ENCODE results near the gene MED14.
A peak's percentile ranks its signal among the peaks of the same experiment; 100 is the strongest.
"Not testable (repeated sequence)": the region's sequence is repeated elsewhere in the genome, so short reads cannot be mapped to it uniquely, and the experiment has no call there.

Gene MED14

DNA sequence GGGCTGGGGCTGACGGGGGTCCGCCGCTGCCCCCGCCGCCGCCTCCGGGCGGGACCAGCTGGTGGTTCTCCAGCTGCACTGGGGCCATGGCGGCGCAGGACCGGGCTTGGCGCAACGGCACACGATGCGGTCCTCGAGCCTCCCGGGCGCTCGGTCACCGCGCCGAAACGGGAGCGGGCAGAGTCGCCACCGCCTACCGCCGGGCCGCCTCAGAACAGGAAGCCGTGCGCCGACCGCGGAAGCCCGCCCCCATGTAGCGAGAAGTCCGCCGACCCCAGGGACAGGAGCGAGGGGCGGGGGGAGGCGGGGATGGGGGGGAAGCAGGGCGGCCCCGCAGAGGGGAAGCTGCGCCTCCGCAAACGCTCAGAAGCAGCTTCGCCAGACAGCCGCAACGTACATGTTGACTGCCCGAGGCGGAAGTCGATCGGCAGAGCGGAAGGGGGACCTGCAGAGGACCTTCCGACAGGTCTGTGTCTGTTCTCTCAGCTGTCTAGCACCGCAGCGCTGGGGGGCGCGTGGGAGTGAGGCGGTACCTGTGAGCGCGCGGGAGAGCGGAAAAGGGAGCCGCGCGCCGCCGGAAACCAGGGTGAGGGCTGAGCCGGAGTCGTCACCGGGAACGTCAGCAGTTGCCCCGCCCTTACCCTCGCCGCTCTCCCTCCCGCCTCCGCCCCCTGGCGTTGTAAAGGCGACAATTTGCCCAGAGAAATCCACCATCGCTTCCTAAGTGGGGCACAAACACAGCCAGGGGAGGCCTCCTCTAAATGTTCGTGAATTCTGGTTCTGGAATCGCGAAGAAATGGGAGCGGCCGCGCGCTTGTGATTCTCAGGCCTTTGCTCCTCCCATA lies at the start of gene MED14:
Gene MED14 (minus strand): TSS at position 218 of the 845 bp plus-strand sequence. CDS start 130 bp downstream, at position 88.
- DNase-seq (ENCODE audit: low read depth), result peak; percentile 67

DNA sequence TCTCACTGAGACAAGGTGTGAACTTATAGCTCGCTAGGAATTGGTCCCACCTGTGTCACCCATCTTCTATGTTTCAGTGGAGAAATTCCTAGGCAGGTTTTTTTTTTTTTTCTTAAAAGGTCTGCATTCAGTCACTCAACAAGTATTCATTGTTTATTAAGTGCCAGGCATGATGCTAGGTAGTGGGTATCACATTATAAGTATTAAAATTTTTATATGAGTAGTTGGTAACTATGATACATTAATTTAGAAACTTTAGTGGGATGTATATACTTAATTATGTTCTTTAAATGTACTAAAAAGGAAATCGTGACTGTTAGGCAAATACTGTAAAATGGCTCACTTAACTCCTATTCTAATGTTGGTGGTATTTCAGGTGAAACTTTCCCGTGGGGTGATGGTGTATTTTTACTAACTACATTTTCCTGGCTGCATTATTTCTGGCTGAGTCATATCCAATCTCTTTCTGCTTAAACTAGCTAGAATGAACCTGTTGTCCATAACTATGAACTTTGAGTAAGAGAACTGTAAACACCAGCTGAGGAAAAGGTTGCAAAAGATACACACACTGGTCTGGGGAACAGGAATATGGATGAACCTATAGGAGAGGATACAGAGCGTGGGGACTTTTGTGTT lies 49.3 kb upstream of the MED14 start:
- DNase-seq (ENCODE audit: low read depth), result no peak

DNA sequence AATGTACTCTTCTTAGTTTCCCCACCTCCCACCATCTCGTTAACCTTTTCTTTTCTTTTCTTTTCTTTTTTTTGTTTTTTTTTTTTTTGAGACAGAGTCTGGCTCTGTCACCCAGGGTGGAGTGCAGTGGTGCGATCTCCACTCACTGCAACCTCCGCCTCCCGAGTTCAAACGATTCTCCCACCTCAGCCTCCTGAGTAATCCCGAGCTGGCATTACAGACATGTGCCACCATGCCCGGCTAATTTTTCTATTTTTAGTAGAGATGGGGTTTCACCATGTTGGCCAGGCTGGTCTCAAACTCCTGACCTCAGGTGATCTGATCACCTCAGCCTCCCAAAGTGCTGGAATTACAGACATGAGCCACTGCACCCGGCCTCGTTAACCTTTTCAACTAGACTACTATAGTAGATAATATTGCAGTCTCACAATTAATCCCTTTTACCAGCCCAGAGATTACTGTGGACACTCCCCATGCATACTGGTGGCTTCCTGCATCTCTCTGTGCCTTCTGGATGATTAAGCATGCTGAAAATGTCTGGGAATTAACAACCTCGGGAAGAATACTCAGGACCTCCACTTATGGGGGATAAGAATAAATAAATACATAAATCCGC lies 47.4 kb upstream of the MED14 start:
- not testable (repeated sequence) for DNase-seq (ENCODE audit: low read depth)

DNA sequence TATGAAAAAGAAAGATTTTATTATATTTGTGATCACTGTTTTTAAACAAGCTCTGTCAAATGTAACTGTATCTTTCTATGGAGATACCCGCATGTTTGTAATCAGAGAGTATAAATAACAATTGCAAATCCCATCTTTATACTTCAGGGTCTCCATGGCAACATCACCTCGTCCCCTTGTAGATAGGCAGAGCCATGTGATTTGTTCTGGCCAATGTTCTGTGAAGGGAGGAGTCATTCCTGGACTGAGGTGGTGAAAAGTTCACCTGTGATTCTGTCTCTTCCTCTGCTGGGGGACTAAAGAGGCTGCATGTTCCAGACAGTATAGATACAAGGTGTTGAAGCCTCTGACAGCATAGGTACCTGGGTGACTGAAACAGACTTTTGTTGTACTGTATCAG lies 45.6 kb upstream of the MED14 start:
- DNase-seq (ENCODE audit: low read depth), result no peak

DNA sequence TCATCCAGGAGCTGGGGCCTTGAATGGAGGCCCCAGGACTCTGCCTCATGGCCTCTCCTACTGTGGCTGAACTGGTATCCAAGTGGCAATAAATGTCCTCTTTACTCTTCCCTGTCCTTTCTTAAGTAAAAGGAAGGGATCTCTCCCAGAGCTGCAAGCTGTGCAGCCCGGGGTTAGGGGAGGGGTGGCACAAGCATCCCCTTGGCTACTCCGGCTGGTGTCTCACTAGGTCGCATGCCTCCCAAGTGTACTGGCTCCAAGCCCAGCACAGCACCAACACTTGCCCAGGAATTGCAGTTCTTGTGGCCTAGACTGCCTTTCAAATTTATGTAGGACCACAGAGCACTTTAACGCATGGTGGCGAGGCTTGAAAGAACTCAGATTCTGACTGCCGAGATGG lies 44.7 kb upstream of the MED14 start:
- DNase-seq (ENCODE audit: low read depth), result no peak

DNA sequence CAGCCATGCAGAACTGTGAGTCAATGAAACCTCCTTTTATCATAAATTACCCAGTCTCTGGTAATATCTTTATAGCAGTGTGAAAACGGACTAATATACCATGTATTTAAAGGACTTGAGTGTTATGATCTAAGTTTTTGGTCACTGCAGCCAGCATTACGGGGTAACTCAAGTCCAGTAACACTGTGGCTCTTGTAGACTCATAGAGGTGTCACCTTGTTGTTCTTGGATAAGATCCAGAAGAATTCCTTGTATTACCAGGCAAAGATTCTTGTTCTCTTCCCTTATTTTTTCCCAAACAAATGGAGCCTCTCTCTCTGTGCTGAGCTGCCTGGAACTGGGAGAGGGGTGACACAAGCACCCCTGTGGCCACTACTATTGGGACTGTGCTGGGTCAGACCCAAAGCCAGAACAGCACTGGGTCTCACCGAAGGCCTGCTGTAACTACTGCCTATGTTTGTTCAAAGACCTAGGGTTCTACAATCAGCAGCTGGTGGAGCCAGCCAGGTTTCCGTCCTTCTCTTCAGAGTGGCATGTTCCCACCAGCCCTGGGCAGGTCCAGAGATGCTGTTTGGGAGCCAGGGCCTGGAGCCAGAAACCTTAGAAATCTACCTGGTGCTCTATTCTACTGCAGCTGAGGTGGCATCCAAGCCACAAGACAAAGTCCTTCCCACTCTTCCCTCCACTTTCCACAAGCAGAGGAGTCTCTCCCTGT lies 43.7 kb upstream of the MED14 start:
- no peak for DNase-seq (ENCODE audit: low read depth)

DNA sequence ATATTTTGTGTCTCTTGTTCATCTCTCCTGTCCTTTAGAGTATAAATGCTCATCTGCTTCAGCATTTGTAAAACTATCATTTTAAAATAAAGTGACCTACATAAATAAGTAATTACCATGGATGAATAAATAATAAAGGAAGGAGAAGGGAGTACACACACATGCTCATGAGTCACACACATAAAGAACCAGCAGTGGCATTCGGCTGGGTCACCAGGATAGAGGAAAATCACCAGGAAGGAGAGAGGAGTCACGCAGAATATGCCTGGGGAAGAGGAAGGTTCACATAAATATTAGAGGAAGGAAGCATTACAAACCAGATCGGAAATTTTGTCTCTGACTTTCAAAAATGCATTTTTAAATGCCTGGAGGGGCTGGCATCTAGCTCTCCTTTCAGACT lies 38.5 kb upstream of the MED14 start:
- no peak for DNase-seq (ENCODE audit: low read depth)

DNA sequence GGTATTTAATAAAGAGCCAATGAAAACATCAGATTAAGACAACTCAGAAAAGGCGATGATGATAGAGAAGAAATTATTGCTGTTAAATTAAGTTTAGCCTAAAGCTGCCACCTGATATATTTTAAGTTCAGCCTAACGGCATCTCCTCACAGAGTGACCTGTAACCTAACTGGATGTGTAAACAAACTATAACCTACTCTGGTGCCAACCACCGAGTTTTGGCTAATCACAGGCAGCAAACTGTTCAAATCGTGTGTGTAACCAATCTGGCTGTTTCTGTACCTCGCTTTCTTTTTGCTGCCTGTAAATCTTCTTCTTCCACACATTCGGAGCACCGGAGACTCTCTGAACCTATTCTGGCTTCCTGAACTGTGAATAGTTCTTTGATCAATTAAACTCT lies 37.8 kb upstream of the MED14 start:
- no peak for DNase-seq (ENCODE audit: low read depth)

DNA sequence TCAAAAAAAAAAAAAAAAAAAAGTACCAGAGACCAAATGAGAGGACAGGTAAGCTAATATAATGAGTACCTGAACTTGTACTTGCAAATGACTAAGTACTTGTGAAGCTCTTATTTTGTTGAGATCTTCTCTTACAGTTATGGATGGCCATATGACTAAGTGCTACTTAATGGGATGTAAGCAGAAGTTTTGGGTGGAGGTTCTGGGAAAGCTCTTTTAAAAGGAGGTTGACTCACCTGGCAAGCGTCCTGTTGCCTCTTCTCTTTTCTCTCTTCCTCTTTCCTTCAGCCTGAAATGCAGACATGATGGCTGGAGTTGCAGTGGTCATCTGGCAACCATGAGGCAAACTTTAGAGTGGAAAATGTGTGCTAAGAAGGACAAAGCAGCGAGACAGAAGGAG lies 36.9 kb upstream of the MED14 start:
- no peak for DNase-seq (ENCODE audit: low read depth)

DNA sequence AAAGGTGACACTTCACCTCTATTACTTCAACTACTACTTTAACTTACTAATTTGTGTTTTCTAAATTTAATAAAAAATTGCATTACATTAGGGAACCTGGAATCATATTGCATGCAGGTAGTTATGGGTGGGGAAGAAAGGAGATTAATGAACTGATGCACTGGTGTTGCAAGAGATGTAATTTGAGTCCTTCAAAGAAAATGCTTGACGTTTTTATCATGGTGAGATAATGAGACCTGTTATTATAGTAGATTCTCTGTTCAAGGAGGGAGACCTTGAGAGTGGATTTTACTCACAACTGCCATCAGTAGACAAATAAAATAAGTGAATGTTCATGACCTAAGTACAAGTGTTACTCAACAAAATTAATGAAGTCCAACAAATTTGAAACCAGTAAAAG lies 26.4 kb upstream of the MED14 start:
- DNase-seq (ENCODE audit: low read depth), result no peak

DNA sequence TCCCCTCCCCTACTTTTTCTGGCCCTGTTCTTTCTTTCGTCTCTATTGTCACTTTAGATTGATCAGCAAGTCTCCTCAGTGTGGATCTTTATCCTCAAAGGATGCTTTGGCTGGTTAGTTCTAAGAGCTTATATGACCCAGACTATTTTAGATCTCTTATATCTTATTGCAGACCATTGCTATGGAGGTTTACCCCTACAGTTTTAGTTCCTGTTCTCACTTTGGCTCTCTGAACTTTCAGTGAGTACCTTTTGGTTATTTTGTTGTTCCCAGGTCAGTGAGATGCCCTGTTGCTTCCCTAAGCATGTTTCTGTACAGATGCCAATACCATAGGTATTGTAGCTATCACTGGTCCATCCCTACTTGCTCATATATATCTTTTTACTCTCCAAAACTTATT lies 24.0 kb upstream of the MED14 start:
- DNase-seq (ENCODE audit: low read depth), result no peak

DNA sequence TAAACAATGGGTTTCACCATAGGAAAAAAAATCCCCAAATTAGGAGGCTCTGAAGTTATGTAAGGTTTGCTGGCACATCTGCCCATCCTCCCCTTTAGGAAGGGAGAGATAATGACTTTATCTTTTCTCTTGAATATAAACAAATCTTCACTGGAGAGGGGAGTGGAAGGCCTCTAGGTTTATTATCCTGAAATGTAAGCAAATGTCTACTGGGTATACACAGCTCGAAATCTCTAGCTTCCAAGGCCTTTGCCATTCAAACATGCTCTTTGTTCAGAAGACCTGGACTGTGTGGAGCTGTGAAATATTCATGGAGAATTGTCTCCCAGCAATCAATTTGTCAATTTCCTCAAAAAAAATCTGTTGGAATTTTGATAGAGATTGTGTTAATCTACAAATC lies 21.7 kb upstream of the MED14 start:
- DNase-seq (ENCODE audit: low read depth), result no peak

DNA sequence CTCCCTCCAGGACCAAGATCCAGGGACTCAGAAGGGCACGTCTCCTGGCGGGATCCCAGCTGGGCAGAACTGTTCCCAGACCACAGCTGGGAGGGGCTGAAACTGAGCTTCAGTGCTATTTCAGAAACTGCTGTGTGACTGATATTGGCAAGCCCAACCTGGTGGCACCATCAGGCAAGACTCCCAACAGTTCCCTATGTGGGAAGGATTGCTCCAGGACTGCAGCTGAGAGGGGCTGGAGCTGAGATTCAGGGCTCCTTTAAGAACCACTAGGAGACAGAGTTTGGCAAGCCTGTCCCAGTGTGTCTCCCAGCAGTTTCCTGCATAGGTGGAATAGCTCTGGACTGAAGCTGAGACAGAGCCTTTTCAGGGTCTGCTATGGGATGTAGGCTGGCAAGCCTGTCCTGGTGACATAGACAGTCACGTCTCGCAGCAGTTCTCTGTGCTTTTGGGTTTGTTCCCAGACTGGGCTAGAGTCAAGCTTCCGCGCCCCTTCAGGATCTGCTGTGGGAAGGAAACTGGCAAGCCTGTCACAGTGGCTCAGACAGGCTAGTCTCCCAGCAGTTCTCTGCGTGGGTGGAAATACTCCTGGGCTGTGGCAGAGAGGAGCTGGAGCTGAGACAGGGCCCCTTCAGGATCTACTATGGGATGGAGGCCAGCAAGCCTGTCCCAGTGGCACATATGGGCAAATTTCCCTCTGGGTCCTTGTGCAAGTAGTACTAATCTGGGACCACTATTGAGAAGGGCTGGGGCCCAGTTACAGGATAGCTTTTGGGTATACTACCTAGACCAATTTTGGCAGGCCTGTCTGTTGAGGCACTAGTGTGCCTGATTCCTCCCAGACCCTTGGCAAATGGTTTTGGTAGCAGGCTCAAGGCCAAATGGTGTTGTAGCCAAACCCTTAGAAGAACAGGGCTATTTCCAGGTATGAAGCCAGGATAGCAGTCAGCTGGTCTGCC lies 20.2 kb upstream of the MED14 start:
- DNase-seq (ENCODE audit: low read depth), result no peak

DNA sequence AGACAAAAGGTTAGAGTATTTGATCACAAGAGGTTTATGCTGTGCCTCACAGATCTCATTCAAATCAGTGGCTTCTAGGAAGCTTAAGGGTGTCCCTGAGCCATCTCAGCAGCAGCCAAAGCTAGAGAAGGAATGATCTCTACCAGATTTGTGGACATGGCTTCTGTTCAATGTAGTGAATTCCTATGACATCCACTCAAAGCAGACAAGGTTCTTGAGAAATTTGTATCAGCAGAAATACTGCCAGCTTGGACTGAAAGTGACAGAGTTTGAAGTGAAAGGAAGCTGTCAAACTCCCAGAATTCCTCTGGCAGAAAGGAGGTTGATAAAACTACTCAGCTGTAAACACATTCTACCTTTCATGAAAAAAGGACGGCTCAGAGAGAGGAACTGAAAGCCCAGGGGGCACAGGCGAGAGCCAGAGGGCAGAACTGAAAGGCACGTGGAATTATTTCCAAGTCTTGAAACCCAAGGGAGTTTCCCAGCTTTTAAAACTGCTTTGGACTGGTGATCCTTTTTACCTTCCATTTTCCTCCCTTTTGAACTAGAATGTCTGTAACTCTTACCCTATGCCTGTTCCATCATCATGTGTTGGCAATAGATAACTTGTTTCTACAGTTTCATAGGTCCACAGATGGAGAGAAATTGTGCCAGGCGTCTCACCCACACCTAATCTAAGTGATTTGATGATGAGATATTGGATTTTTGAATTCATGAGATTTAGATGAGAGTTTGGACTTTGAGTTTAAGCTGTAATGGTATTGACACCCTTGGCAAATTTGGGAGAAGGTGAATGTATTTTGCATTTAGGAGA lies 14.5 kb upstream of the MED14 start:
- no peak for DNase-seq (ENCODE audit: low read depth)

DNA sequence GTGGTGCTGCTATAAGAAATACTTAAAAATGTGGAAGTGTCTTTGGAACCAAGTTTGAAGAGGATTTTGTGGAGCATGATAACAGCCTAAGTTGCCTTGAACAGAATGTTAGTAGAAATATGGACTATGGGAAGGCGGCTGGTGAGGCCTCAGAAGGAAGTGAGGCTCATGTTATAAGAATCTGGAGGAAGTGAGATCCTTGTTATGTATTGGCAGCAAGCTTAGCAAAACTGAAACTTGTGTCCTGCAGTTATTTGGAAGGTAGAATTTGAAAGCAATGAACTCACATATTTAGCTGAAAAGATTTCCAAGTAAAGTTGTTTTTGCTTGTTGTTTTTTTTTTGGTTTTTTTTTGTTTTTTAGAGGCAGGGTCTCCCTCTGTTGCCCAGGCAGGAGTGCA lies 13.6 kb upstream of the MED14 start:
- no peak for DNase-seq (ENCODE audit: low read depth)

DNA sequence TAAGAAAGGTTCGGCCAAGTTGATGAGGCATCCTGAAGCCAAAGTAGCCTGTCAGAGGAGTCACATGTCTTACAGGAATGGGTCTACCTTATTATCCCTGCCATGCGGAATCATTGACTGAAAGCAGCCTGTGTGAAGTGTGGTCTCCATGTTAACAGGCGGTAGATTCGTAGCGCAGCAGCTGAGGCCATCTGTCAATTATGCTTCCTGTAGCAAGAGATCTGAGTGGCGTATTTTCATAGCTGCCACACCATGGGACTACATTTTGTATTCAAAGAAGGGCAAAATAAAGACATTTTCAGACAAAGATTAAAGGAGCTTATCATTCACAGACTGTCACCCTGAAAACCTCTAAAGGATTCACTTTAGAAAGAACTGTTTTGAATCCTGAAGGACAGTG lies 11.2 kb upstream of the MED14 start:
- no peak for DNase-seq (ENCODE audit: low read depth)

DNA sequence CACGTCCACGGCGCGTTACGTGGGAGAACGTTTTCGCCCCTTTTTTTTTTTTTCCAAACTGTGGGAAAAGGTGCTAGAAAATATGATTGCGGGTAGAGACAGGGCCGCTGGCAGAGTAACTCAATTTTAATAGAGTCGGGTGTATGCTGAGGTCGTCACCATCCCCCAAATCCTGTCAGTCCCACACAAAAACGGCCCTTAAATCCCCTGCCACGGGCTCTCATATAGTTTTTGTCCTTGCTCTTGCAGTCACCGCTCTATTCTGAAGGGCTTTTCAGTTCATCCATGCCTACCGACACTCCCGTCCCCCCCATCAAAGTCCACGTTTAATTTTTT lies 796 bp upstream of the MED14 start:
- no peak for DNase-seq (ENCODE audit: low read depth)

DNA sequence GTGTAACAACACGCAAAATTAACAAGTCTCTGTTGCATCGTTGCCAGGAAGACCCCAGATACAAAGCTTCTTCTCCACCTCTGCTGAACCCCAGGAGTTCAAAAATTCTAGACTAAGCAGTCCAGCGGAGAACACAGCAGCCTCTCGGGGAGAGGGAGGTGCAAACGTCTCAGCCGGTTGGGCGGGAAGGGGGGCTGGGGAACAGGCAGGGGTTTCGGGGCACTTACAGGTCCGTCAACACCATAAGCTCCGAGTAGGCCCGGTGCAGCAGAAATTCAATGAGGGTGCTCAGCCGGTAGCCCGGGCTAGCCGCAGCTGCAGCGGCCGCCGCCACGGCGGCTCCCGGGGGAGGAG lies 394 bp downstream of the MED14 start:
- peak; percentile 1 for DNase-seq (ENCODE audit: low read depth)

DNA sequence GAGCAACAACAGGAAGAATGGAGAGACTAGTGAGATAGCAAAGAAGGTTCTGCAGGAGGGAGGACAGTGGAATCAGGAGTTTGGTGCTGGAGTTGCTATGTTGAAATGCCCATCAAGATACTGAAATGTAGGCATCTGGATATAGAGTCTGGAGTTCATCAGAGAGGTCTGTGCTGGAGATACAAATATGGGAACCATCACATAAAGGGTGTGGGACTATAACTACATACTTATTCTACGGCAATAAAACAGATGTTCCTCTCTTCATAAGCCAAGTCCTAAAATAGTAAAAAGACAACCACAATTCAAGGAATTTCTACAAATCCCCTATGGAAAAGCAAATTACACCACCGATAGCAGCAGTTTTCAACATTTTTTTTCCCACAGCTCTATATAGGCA lies 1.6 kb downstream of the MED14 start:
- no peak for DNase-seq (ENCODE audit: low read depth)

DNA sequence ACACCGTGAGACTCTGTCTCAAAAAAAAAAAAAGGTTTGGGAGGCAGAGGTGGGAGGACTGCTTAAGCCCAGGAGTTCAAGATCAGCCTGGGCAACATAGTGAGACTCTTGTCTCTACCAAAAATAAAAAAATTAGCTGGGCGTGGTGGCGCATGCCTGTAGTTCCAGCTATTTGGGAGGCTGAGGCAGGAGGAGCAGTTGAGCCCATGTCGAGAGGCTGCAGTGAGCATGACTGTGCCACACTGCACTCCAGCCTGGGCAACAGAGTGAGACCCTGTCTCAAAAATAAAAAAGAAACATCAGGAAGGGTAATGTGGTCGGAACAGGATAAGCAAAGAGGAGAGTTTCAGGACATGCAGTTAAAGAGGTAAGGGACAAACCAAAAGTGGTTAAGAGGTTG lies 2.8 kb downstream of the MED14 start:
- DNase-seq (ENCODE audit: low read depth), result not testable (repeated sequence)

Data from stimulated activated CD8-positive, alpha-beta memory T cell treated with anti-CD3 and anti-CD28 coated beads, Interleukin-15, amount 100 ng/mL, for 24 hours (primary cell).